NB4 (cell line): ENCODE results near the gene CDH4.

Experiments
- MYC ChIP-seq: IDR thresholded peaks from 2 replicates; pipeline ENCODE4 v1.6.1; 2011; ENCODE audit warnings: low read depth, low read length
- POLR2A ChIP-seq: IDR thresholded peaks from 2 replicates; pipeline ENCODE4 v1.6.1; 2011; ENCODE audit warnings: mild to moderate bottlenecking; ENCODE audit not compliant: insufficient read length; ENCODE audit errors: extremely low read depth
- TF ChIP-seq, protein P1 (sequence below): IDR thresholded peaks from one replicate; pipeline ENCODE4 v1.5.1; 2012; ENCODE audit warnings: low read depth, low read length
- TF ChIP-seq, protein P2 (sequence below): IDR thresholded peaks from 2 replicates; pipeline ENCODE4 v1.6.1; 2011; ENCODE audit warnings: low read depth, low read length

DNA sequence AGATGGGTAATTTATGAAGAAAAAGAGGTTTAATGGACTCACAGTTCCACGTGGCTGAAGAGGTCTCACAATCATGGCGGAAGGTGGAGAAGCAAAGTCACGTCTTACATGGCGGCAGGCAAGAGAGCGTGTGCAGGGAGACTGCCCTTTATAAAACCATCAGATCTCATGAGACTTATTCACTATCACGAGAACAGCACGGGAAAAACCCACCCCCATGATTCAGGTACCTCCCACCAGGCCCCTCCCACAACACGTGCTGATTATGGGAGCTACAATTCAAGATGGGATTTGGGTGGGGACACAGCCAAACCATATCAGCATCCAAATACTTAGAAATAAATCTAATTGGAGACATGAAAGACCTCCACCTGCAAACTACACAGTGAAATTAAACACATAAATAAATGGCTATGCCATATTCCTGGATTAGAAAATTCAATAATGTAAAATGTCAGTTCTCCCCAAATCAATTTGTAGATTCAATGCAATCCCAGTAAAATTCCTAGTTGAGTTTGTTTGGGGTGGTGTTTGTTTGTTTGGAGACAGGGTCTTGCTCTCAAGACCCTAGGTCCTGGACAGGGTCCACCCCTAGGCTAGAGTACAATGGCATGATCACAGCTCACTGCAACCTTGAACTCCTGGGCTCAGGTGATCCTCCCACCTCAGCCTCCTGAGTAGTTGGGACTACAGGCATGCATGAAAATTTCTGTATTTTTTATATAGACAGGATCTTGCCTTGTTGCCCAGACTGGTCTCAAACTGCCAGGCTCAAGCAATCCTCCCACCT is 712.0 kb downstream of the CDH4 start:
- TF ChIP-seq, protein P1, sequence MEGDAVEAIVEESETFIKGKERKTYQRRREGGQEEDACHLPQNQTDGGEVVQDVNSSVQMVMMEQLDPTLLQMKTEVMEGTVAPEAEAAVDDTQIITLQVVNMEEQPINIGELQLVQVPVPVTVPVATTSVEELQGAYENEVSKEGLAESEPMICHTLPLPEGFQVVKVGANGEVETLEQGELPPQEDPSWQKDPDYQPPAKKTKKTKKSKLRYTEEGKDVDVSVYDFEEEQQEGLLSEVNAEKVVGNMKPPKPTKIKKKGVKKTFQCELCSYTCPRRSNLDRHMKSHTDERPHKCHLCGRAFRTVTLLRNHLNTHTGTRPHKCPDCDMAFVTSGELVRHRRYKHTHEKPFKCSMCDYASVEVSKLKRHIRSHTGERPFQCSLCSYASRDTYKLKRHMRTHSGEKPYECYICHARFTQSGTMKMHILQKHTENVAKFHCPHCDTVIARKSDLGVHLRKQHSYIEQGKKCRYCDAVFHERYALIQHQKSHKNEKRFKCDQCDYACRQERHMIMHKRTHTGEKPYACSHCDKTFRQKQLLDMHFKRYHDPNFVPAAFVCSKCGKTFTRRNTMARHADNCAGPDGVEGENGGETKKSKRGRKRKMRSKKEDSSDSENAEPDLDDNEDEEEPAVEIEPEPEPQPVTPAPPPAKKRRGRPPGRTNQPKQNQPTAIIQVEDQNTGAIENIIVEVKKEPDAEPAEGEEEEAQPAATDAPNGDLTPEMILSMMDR = no peak
- no peak for TF ChIP-seq POLR2A
- TF ChIP-seq, protein P2, sequence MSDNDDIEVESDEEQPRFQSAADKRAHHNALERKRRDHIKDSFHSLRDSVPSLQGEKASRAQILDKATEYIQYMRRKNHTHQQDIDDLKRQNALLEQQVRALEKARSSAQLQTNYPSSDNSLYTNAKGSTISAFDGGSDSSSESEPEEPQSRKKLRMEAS = no peak
- no peak for TF ChIP-seq MYC
